Gastrocnemius medialis (tissue), 4 donors: ENCODE measurements around the gene TPX2. TPM values are rescaled to one million over a fixed set of nuclear protein-coding genes. Genes with fewer than 3 reads are reported as not detected.

ENCODE experiments used
- ATAC-seq, 2 donors: fragments of 150-250 bp; one replicate each; pipeline ENCODE4 v1.9.1; 2016
- DNase-seq, 2 donors: peaks; one replicate each; pipeline ENCODE4 v3.0.0-alpha.2; 2019
- H3K27ac ChIP-seq, 4 donors: fragments of 200-600 bp; sonication (generic); 1 replicate in 1 of 4; 2 replicates in 3 of 4; pipeline ENCODE4 v1.5.1; 2016 to 2018; ENCODE audit warnings: mild to moderate bottlenecking in 2 of 4, moderate library complexity in 1 of 4
- H3K27me3 ChIP-seq, 3 donors: fragments of 200-600 bp; sonication (generic) in 2 of 3; 1 replicate in 1 of 3; 2 replicates in 2 of 3; pipeline versions ENCODE4 v1.5.1 to v1.6.0; 2016 to 2019; ENCODE audit warnings: mild to moderate bottlenecking in 1 of 3, moderate library complexity in 1 of 3
- H3K36me3 ChIP-seq, 2 donors: fragments of 200-600 bp; sonication (generic) in 1 of 2; one replicate each; pipeline ENCODE4 v1.5.1; 2017 to 2018
- H3K4me1 ChIP-seq, 2 donors: fragments of 200-600 bp; sonication (generic) in 1 of 2; one replicate each; pipeline ENCODE4 v1.5.1; 2016 to 2017; ENCODE audit warnings: mild to moderate bottlenecking in 2 of 2
- H3K4me3 ChIP-seq, 4 donors: fragments of 200-600 bp; sonication (generic) in 3 of 4; 1 replicate in 1 of 4; 2 replicates in 3 of 4; pipeline ENCODE4 v1.5.1; 2016 to 2019; ENCODE audit warnings: mild to moderate bottlenecking in 2 of 4
- H3K9me3 ChIP-seq, 3 donors: fragments of 200-600 bp; sonication (generic) in 2 of 3; 1 replicate in 1 of 3; 2 replicates in 2 of 3; pipeline ENCODE4 v1.5.1; 2016 to 2019
- POLR2A ChIP-seq, 2 donors: fragments of 450-650 bp; IDR thresholded peaks; one replicate each; pipeline ENCODE4 v1.6.1; 2017; ENCODE audit warnings: antibody characterized with exemption in 2 of 2, mild to moderate bottlenecking in 2 of 2, moderate library complexity in 2 of 2
- in situ Hi-C, 4 donors: fragments of 200-750 bp; cut with MboI; loops; one replicate each; pipeline versions ENCODE4 v1.15.0 to v1.8.0; 2017; ENCODE audit warnings: low sequenced_read_pairs in 4 of 4
- intact Hi-C: fragments of 100-400 bp; cut with DNase I; formaldehyde crosslinking; loops from one replicate; pipeline ENCODE4 v1.15.1; 2023; ENCODE audit warnings: low total_unique reads
- total RNA-seq, 4 donors: library from RNA; depleted of rRNA; stranded (reverse); fragments of >200 nt; gene quantifications; one replicate each; pipeline versions ENCODE4 v1.1.0 to v1.2.3, GENCODE V29; 2016
- TF ChIP-seq, protein P1 (sequence below), 5 experiments: fragments of 450-650 bp in 3 of 5; fragments of 200-600 bp in 2 of 5; sonication (generic) in 2 of 5; IDR thresholded peaks in 4 of 5; conservative IDR thresholded peaks in 1 of 5; 1 replicate in 4 of 5; 2 replicates in 1 of 5; pipeline ENCODE4 v1.5.1; 2016 to 2019; ENCODE audit warnings: antibody characterized with exemption in 5 of 5, mild to moderate bottlenecking in 3 of 5, moderate library complexity in 3 of 5

TPX2 gene
- total RNA-seq, 4 donors from 2014 or later: 0.46 to 1.9 (median 1.0) TPM

DNA sequence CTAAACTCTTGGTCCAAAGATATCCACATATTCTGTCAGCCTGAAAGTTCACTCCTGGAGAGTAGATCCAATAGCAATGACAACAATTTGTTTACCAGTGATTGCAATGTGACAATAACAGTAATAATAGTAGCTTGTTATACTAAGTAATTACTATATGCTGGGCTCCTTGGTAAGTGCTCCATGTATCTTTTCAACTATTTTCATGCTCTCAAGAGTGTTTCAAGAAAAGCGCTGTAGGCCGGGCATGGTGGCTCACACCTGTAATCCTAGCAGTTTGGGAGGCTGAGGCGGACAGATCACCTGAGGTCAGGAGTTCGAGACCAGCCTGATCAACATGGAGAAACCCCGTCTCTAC, 31.9 kb upstream of the TPX2 start:
- H3K36me3 ChIP-seq: peaks cover 0 to 7% of the 10 kb centered on the region in 2 donors
- in situ Hi-C loops (no loop called here), intact Hi-C loops (no loop called here)
- peaks cover 81 to 86% of the 10 kb centered on the region in 2 donors for H3K4me1 ChIP-seq
- no peak for ATAC-seq
- no peaks in the 10 kb centered on the region for H3K9me3 ChIP-seq
- no peak overlapping the region for H3K4me3 ChIP-seq
- H3K27me3 ChIP-seq: no peaks in the 10 kb centered on the region
- H3K27ac ChIP-seq: peak overlapping the region; percentile 97 to 98 (median 97)
- TF ChIP-seq, protein P1, sequence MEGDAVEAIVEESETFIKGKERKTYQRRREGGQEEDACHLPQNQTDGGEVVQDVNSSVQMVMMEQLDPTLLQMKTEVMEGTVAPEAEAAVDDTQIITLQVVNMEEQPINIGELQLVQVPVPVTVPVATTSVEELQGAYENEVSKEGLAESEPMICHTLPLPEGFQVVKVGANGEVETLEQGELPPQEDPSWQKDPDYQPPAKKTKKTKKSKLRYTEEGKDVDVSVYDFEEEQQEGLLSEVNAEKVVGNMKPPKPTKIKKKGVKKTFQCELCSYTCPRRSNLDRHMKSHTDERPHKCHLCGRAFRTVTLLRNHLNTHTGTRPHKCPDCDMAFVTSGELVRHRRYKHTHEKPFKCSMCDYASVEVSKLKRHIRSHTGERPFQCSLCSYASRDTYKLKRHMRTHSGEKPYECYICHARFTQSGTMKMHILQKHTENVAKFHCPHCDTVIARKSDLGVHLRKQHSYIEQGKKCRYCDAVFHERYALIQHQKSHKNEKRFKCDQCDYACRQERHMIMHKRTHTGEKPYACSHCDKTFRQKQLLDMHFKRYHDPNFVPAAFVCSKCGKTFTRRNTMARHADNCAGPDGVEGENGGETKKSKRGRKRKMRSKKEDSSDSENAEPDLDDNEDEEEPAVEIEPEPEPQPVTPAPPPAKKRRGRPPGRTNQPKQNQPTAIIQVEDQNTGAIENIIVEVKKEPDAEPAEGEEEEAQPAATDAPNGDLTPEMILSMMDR (IDR thresholded peaks at IDR 0.05 in 4 of 5, conservative IDR thresholded peaks at IDR 0.05 in 1 of 5): no peak
- no peak for TF ChIP-seq POLR2A (IDR thresholded peaks at IDR 0.05)
- no peak for DNase-seq

DNA sequence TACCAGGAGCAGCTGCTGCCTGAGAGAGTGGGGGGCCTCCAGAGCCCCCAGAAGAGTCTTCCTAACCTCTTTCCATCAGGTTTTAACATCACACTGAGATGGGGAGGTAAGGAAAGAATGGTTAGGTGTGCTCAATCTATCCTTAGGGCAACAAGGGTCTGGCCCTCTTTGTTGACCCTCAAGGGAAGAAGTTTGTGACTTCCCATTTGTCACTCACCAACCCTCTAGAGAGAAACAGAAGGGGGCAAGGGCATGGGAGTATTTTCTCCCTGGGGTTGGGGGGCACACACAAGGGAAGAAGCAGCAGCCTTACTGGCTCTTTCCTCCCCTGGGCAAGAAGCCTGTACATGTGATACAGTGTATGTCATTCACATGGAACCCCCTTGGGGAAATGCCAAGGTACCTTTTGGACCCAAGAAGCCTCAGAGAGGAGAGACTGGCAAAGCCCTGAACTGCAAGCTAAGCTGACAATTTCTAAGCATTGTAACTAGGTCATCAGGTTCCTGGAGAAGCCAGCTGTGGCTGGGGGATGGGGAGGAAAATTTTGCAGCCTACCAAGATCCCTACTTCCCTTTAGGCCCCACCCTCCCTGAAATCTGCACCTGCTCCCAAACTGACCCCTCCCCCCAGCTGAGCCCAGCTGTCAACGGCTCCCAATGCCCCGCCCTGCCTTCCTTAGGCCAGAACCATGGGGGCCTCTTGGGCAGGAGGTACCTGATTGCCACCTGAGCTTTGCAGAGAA, 30.9 kb upstream of the TPX2 start:
- DNase-seq: peak; percentile 89 to 93
- intact Hi-C loops: loop anchor here (1.0 kb wide), 1 partner anchor 9 kb away; no protein-coding TSS in a partner anchor
- Histone ChIP-seq H3K27ac (peak overlapping the region; percentile 97 to 98 (median 97)), H3K4me1 (peaks cover 85 to 89% of the 10 kb centered on the region in 2 donors), H3K27me3 (no peaks in the 10 kb centered on the region), H3K36me3 (peaks cover 0 to 7% of the 10 kb centered on the region in 2 donors), H3K9me3 (no peaks in the 10 kb centered on the region), H3K4me3 (peak overlapping the region in 1 of 4 donors; percentile 17)
- TF ChIP-seq POLR2A (IDR thresholded peaks at IDR 0.05): peak in 1 of 2 donors; percentile 18
- TF ChIP-seq, protein P1 (IDR thresholded peaks at IDR 0.05 in 4 of 5, conservative IDR thresholded peaks at IDR 0.05 in 1 of 5): no peak
- in situ Hi-C loops: no loop called here
- peak; percentile 58 to 66 for ATAC-seq

DNA sequence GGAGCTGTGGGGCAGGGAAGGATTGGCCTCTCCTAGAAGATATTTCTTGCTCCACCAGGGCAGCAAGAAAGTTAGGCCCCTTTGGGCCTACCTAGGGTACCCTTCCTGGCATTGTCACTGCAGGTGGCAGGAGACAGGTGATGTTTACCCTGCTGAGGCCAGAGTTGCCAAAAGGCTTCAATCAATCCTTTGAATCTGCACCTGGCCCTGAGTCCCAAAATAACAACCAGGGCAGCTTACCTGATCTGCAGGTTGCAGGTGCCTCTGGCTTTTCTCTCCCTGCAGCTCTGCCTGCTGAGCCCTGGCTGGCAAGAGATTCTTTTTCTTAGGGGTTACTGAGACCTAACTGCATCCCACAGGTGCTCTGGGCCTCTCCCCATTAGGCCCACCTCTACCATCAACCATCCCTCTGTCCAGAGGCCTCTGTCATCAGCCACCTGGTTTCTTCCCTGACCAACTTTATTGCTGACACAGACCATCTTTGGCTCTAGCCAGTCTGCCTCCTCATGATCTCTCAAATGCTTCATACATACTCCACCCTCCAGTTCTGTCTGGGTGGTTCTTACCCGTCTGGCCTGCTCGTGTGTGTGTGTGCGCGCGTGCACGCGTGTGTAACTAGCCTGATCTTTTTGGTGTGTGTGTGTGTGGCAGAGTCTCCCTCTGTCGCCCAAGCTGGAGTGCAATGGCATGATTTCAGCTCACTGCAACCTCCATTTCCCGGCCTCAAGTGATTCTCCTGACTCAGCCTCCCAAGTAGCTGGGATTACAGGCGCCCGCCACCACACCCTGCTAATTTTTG, 30.2 kb upstream of the TPX2 start:
- Histone ChIP-seq H3K36me3 (peaks cover 0 to 7% of the 10 kb centered on the region in 2 donors), H3K27ac (peak overlapping the region; percentile 97 to 98 (median 97)), H3K4me1 (peaks cover 93 to 97% of the 10 kb centered on the region in 2 donors), H3K9me3 (no peaks in the 10 kb centered on the region), H3K4me3 (peak overlapping the region in 1 of 4 donors; percentile 17), H3K27me3 (no peaks in the 10 kb centered on the region)
- intact Hi-C loops (loop anchor here (1.0 kb wide), 1 partner anchor 10 kb away; no protein-coding TSS in a partner anchor), in situ Hi-C loops (no loop called here)
- ATAC-seq (no peak), DNase-seq (no peak)
- TF ChIP-seq, protein P1 (IDR thresholded peaks at IDR 0.05 in 4 of 5, conservative IDR thresholded peaks at IDR 0.05 in 1 of 5): no peak
- TF ChIP-seq POLR2A (IDR thresholded peaks at IDR 0.05): no peak

DNA sequence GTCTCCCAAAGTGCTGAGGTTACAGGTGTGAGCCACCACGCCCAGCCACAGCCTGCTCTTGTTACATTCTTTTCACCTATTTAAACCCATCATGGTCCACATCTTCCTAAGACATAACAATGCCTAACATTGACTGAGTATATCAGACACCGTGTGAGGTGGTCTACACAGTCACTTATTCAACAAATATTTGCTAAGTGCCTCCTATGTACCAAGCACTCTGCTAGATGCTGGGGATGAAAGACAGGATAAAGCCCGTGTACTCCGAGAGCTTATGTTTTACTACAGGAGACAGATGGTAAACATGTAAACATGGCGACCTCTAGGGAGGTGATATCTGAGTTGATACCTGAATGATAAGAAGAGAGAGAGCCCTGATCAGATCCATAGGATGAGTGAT, 29.2 kb upstream of the TPX2 start:
- intact Hi-C loops: no loop called here
- in situ Hi-C loops: no loop called here
- Histone ChIP-seq H3K4me3 (no peak overlapping the region), H3K9me3 (no peaks in the 10 kb centered on the region), H3K27ac (peak overlapping the region; percentile 97 to 98 (median 97)), H3K4me1 (peaks cover 89 to 98% of the 10 kb centered on the region in 2 donors), H3K27me3 (no peaks in the 10 kb centered on the region), H3K36me3 (peaks cover 0 to 7% of the 10 kb centered on the region in 2 donors)
- ATAC-seq (no peak), DNase-seq (no peak)
- TF ChIP-seq, protein P1 (IDR thresholded peaks at IDR 0.05 in 4 of 5, conservative IDR thresholded peaks at IDR 0.05 in 1 of 5): no peak
- no peak for TF ChIP-seq POLR2A (IDR thresholded peaks at IDR 0.05)
